HepG2 (cell line): ENCODE results near the gene C1orf35. TPM values are rescaled to one million over a fixed set of nuclear protein-coding genes. Genes with fewer than 3 reads are reported as not detected.

Experiments used
- ATM ChIP-seq: fragments of 450-650 bp; IDR thresholded peaks from 2 replicates; pipeline ENCODE4 v1.7.1; 2017; ENCODE audit warnings: mild to moderate bottlenecking, borderline replicate concordance
- CHCHD3 ChIP-seq: sonication (generic); formaldehyde crosslinking; IDR thresholded peaks from 2 replicates; pipeline ENCODE4 v1.8.0; 2022; ENCODE audit warnings: mild to moderate bottlenecking, missing genetic modification reagents, moderate library complexity
- GABPA ChIP-seq, 2 experiments: IDR thresholded peaks; 2 replicates each; pipeline ENCODE4 v1.6.1; 2011 to 2016; ENCODE audit warnings: low read depth in 2 of 2, low read length in 1 of 2, missing biosample characterization in 1 of 2, missing genetic modification characterization in 1 of 2
- GATAD1 ChIP-seq: IDR thresholded peaks from 2 replicates; pipeline ENCODE4 v1.6.1; 2016; ENCODE audit warnings: missing genetic modification reagents, missing compliant biosample characterization
- HDAC6 ChIP-seq: fragments of 200-600 bp; sonication (generic); IDR thresholded peaks from 2 replicates; pipeline ENCODE4 v1.7.0; 2017; ENCODE audit warnings: mild to moderate bottlenecking, antibody characterized with exemption, low read length, low read depth
- NFRKB ChIP-seq: fragments of 450-650 bp; IDR thresholded peaks from 2 replicates; pipeline ENCODE4 v1.6.1; 2017
- PAF1 ChIP-seq: IDR thresholded peaks from 2 replicates; pipeline ENCODE4 v1.6.1; 2016; ENCODE audit warnings: missing genetic modification reagents, missing compliant biosample characterization
- RBM39 ChIP-seq: fragments of 200-400 bp; formaldehyde crosslinking; IDR thresholded peaks from one replicate; pipeline ENCODE4 v1.6.1; 2018; ENCODE audit warnings: antibody characterized with exemption, mild to moderate bottlenecking, low read depth, low read length; ENCODE audit not compliant: poor library complexity, severe bottlenecking
- SALL2 ChIP-seq: sonication (generic); formaldehyde crosslinking; IDR thresholded peaks from 2 replicates; pipeline ENCODE4 v1.8.1; 2023; ENCODE audit warnings: mild to moderate bottlenecking, missing genetic modification reagents, inconsistent platforms
- SOX5 ChIP-seq: IDR thresholded peaks from 2 replicates; pipeline ENCODE4 v1.6.1; 2016; ENCODE audit warnings: borderline replicate concordance
- SP140L ChIP-seq: sonication (generic); formaldehyde crosslinking; IDR thresholded peaks from 2 replicates; pipeline ENCODE4 v1.4.0; 2020; ENCODE audit warnings: missing genetic modification reagents, borderline replicate concordance
- THAP11 ChIP-seq: IDR thresholded peaks from 2 replicates; pipeline ENCODE4 v1.6.1; 2016; ENCODE audit warnings: missing biosample characterization, missing genetic modification reagents
- ZFP90 ChIP-seq: sonication (generic); formaldehyde crosslinking; IDR thresholded peaks from 2 replicates; pipeline ENCODE4 v1.8.0; 2022; ENCODE audit warnings: missing genetic modification reagents, mild to moderate bottlenecking, inconsistent platforms, borderline replicate concordance
- ZNF136 ChIP-seq: sonication (generic); formaldehyde crosslinking; IDR thresholded peaks from 2 replicates; pipeline ENCODE4 v1.8.1; 2022; ENCODE audit warnings: low read depth, mild to moderate bottlenecking, moderate library complexity, missing genetic modification reagents
- ZNF207 ChIP-seq: fragments of 450-650 bp; IDR thresholded peaks from 2 replicates; pipeline ENCODE4 v1.6.1; 2016; ENCODE audit warnings: antibody characterized with exemption, borderline replicate concordance
- ZNF430 ChIP-seq: sonication (generic); formaldehyde crosslinking; IDR thresholded peaks from 2 replicates; pipeline ENCODE4 v1.9.0; 2021; ENCODE audit warnings: mild to moderate bottlenecking, missing genetic modification reagents
- ZNF446 ChIP-seq: sonication (generic); formaldehyde crosslinking; IDR thresholded peaks from 2 replicates; pipeline ENCODE4 v1.5.0; 2020; ENCODE audit warnings: mild to moderate bottlenecking, missing genetic modification reagents
- ZNF746 ChIP-seq: sonication (generic); formaldehyde crosslinking; IDR thresholded peaks from 2 replicates; pipeline ENCODE4 v1.8.0; 2022; ENCODE audit warnings: mild to moderate bottlenecking, missing genetic modification reagents
- ZSCAN30 ChIP-seq: sonication (generic); formaldehyde crosslinking; IDR thresholded peaks from 2 replicates; pipeline ENCODE4 v1.5.0; 2020; ENCODE audit warnings: mild to moderate bottlenecking, missing genetic modification reagents
- polyA plus RNA-seq, 8 experiments: library from polyadenylated mRNA; depleted of rRNA in 3 of 8; stranded (reverse) in 7 of 8; unstranded in 1 of 8; fragments of >200 nt; fragmentation: Illumina TruSeq in 4 of 8; extraction: Trizol in 4 of 8; gene quantifications; 2 replicates each; pipeline versions ENCODE4 v1.2.1 to v1.2.3, GENCODE V29; 2011 to 2016; ENCODE audit warnings: low read depth in 4 of 8, missing spikeins in 1 of 8, mixed read lengths in 1 of 8; ENCODE audit not compliant: insufficient read depth in 1 of 8
- total RNA-seq, 5 experiments: library from RNA; depleted of rRNA; stranded (reverse); fragments of >200 nt; fragmentation: Illumina TruSeq; extraction: Trizol; gene quantifications; 2 replicates each; pipeline ENCODE4 v1.2.3, GENCODE V29; 2016; ENCODE audit warnings: low read depth in 1 of 5
- TF ChIP-seq, protein P1 (sequence below): sonication (generic); formaldehyde crosslinking; IDR thresholded peaks from 2 replicates; pipeline ENCODE4 v1.5.0; 2020; ENCODE audit warnings: mild to moderate bottlenecking, missing genetic modification reagents, borderline replicate concordance
- TF ChIP-seq, protein P2 (sequence below): sonication (generic); formaldehyde crosslinking; IDR thresholded peaks from 2 replicates; pipeline ENCODE4 v1.5.0; 2020; ENCODE audit warnings: missing genetic modification reagents
- TF ChIP-seq, protein P3 (sequence below): IDR thresholded peaks from 2 replicates; pipeline ENCODE4 v1.4.0; 2020; ENCODE audit warnings: mild to moderate bottlenecking, missing genetic modification reagents

The C1orf35 gene
- total and polyA plus RNA-seq, 2 of the 13 experiments (the other 11 are each of a cell fraction or from before 2014, with no cell fraction given), result 8.1 to 19.3 TPM

DNA sequence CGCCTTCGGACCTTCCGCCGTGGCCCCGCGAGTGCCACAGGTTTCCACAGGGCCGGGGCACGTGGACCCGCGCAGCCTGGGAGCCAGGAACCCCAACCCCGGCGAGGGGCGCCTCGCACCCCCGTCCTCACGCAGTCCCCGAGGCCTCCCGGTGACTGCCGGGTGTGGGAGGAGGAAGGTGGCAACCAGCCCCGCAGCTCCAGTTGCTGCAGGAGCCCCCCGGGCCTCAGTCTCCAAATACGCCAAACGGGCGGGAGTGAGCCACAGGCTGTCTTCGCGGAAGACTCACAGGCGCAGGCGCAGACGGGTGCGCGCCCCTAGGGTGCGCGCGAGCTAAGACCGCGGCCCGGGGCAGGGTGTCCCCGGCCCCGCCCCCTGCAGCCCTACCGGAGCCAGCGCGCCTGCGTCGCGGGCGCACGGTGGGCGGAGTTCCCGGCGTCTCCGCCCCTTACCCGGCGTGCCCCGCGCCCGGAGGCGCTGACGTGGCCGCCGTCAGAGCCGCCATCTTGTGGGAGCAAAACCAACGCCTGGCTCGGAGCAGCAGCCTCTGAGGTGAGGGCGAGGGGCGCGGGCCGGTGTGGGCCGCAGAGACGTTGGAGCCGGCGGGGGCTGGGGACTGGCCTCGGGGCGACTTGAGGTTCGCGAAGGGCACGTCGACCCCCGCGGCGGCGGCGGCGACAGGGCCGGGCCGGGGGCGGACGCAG, 20.8 kb downstream of the C1orf35 start, which contains the start of gene ARF1 (continued):
- TF ChIP-seq ZNF136 (CRISPR knock-in tag), result no peak
- TF ChIP-seq PAF1, result no peak
- TF ChIP-seq ZNF207, result no peak
- TF ChIP-seq GABPA (IDR thresholded peaks at IDR 0.05; ENCODE audit: low read depth, low read length), result no peak
- no peak for TF ChIP-seq GABPA (CRISPR knock-in tag; IDR thresholded peaks at IDR 0.05; ENCODE audit: low read depth)
- TF ChIP-seq ZSCAN30 (CRISPR knock-in tag), result no peak
- peak; percentile 25; the same call in 1 of the 2 replicates for TF ChIP-seq SOX5 (CRISPR knock-in tag)
- TF ChIP-seq NFRKB, result no peak
- TF ChIP-seq ZNF430, result no peak; the same call in 1 of the 2 replicates
- TF ChIP-seq SP140L (CRISPR knock-in tag), result no peak
- TF ChIP-seq, protein P1, sequence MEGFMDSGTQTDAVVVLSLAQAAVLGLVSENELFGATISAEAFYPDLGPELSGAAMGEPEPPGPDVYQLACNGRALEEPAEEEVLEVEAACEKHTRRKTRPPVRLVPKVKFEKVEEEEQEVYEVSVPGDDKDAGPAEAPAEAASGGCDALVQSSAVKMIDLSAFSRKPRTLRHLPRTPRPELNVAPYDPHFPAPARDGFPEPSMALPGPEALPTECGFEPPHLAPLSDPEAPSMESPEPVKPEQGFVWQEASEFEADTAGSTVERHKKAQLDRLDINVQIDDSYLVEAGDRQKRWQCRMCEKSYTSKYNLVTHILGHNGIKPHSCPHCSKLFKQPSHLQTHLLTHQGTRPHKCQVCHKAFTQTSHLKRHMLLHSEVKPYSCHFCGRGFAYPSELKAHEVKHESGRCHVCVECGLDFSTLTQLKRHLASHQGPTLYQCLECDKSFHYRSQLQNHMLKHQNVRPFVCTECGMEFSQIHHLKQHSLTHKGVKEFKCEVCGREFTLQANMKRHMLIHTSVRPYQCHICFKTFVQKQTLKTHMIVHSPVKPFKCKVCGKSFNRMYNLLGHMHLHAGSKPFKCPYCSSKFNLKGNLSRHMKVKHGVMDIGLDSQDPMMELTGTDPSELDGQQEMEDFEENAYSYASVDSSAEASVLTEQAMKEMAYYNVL, result 0 out of 2 replicates have a peak, but pooled peaks have one; percentile 59
- no peak for TF ChIP-seq HDAC6
- TF ChIP-seq THAP11, result peak; percentile 85
- TF ChIP-seq, protein P2, sequence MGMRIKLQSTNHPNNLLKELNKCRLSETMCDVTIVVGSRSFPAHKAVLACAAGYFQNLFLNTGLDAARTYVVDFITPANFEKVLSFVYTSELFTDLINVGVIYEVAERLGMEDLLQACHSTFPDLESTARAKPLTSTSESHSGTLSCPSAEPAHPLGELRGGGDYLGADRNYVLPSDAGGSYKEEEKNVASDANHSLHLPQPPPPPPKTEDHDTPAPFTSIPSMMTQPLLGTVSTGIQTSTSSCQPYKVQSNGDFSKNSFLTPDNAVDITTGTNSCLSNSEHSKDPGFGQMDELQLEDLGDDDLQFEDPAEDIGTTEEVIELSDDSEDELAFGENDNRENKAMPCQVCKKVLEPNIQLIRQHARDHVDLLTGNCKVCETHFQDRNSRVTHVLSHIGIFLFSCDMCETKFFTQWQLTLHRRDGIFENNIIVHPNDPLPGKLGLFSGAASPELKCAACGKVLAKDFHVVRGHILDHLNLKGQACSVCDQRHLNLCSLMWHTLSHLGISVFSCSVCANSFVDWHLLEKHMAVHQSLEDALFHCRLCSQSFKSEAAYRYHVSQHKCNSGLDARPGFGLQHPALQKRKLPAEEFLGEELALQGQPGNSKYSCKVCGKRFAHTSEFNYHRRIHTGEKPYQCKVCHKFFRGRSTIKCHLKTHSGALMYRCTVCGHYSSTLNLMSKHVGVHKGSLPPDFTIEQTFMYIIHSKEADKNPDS (CRISPR knock-in tag), result no peak
- no peak for TF ChIP-seq ATM
- TF ChIP-seq, protein P3, sequence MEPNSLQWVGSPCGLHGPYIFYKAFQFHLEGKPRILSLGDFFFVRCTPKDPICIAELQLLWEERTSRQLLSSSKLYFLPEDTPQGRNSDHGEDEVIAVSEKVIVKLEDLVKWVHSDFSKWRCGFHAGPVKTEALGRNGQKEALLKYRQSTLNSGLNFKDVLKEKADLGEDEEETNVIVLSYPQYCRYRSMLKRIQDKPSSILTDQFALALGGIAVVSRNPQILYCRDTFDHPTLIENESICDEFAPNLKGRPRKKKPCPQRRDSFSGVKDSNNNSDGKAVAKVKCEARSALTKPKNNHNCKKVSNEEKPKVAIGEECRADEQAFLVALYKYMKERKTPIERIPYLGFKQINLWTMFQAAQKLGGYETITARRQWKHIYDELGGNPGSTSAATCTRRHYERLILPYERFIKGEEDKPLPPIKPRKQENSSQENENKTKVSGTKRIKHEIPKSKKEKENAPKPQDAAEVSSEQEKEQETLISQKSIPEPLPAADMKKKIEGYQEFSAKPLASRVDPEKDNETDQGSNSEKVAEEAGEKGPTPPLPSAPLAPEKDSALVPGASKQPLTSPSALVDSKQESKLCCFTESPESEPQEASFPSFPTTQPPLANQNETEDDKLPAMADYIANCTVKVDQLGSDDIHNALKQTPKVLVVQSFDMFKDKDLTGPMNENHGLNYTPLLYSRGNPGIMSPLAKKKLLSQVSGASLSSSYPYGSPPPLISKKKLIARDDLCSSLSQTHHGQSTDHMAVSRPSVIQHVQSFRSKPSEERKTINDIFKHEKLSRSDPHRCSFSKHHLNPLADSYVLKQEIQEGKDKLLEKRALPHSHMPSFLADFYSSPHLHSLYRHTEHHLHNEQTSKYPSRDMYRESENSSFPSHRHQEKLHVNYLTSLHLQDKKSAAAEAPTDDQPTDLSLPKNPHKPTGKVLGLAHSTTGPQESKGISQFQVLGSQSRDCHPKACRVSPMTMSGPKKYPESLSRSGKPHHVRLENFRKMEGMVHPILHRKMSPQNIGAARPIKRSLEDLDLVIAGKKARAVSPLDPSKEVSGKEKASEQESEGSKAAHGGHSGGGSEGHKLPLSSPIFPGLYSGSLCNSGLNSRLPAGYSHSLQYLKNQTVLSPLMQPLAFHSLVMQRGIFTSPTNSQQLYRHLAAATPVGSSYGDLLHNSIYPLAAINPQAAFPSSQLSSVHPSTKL (CRISPR knock-in tag), result no peak; the same call in 1 of the 2 replicates
- peak; percentile 58 for TF ChIP-seq SALL2
- TF ChIP-seq RBM39, result no peak
- peak; percentile 71 for TF ChIP-seq GATAD1 (CRISPR knock-in tag)
- no peak for TF ChIP-seq CHCHD3 (CRISPR knock-in tag)
- peak; percentile 79; the same call in 1 of the 2 replicates for TF ChIP-seq ZFP90 (CRISPR knock-in tag)
- TF ChIP-seq ZNF446 (CRISPR knock-in tag), result peak; percentile 56; the same call in 1 of the 2 replicates
- 0 out of 2 replicates have a peak, but pooled peaks have one; percentile 13 for TF ChIP-seq ZNF746 (CRISPR knock-in tag)
